GM12872 (cell line): ENCODE data around the gene OR8D2.

Source experiments
- TF ChIP-seq, protein P1 (sequence below): IDR thresholded peaks from 3 replicates; pipeline ENCODE4 v1.5.1; 2011; ENCODE audit warnings: low read depth, mild to moderate bottlenecking, low read length, moderate library complexity; ENCODE audit not compliant: insufficient read depth

OR8D2 gene

GRCh38 chr11:124285610-124286344 is 34.2 kb downstream of the OR8D2 start:
- TF ChIP-seq, protein P1, sequence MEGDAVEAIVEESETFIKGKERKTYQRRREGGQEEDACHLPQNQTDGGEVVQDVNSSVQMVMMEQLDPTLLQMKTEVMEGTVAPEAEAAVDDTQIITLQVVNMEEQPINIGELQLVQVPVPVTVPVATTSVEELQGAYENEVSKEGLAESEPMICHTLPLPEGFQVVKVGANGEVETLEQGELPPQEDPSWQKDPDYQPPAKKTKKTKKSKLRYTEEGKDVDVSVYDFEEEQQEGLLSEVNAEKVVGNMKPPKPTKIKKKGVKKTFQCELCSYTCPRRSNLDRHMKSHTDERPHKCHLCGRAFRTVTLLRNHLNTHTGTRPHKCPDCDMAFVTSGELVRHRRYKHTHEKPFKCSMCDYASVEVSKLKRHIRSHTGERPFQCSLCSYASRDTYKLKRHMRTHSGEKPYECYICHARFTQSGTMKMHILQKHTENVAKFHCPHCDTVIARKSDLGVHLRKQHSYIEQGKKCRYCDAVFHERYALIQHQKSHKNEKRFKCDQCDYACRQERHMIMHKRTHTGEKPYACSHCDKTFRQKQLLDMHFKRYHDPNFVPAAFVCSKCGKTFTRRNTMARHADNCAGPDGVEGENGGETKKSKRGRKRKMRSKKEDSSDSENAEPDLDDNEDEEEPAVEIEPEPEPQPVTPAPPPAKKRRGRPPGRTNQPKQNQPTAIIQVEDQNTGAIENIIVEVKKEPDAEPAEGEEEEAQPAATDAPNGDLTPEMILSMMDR: no peak

GRCh38 chr11:124278261-124278660 is 41.7 kb downstream of the OR8D2 start:
- TF ChIP-seq, protein P1: no peak

DNA sequence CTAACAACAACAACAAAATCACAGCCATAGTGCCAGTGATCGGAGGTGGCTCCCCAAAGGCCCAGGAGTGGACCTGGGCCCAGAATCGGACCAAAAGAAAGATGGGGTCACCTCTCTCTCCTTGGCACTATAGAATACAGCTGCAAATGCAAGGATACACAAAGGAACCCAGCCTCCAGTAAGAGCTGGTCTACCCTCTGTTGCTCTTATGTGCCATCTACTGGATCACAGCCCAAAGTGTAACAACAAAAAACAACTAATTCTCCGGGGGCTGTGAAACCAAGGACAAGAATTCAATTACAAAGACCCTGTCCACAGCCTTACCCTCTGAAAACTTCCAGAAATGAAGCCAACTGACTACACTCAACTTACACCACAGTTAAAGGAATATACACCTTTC is 42.2 kb downstream of the OR8D2 start:
- TF ChIP-seq, protein P1: 0 out of 3 replicates have a peak, but pooled peaks have one; percentile 21

DNA sequence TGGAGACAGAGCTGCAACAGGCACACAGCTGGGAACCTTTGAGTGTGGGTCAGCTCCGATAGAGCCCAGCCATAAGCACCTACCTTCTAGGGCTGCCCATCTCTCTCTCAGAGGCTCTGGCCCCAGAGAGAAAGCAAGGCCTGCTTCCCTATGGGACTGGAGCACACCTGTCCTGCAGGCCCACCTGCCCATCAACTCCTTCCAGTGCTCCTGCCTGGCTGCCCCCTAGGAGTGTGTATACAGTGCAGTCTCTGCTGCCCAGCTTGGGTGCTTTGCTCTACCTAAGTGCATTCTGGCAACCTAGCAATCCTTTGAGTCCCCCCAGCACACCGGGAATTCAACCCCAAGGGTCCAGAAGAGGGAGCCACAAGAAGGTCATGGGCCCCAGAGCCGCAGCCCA is 42.8 kb downstream of the OR8D2 start:
- TF ChIP-seq, protein P1: no peak

DNA sequence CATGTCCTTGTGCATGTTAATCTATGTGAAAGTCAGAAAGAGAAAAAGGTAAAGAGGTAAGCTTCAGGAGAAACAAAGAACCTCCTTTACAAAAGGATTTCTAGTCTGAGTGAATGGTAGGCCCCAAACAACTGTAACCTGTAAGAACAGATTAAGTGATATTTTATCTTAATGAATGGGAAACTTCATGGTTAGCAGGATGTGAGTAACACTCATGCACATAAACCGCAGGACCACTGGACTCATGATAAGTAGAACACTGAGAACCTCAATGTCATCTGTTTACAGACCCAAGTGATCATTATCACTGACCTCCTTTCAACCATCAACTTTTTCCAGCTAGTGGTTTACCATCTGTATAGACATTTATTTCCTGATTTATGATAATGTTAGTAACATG is 43.9 kb downstream of the OR8D2 start:
- TF ChIP-seq, protein P1: no peak

DNA sequence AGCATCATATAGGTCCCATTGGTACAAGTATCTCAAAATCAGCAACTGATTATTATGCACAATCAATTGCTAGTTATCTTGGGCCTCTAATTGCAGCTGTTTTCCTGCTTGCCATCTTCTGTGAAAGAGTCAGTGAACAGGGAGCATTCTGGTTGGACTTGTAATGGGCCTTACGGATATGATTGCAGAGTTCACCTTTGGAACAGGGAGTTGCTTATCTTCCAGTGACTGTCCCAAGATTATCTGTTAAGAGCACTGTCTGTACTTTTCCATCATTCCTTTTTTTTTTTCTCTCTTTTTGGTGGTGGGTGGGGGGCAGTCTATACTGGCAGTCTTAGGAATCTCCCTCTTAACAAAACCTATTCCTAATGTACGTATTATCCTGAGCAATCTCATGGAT is 46.0 kb downstream of the OR8D2 start:
- TF ChIP-seq, protein P1: no peak
